Measurements from ENCODE around the gene ONECUT2.

GRCh38 chr18:57533006-57533867 lies 98.1 kb downstream of the ONECUT2 start:
- TF ChIP-seq POLR2A (IDR thresholded peaks at IDR 0.05) (no peak), CTCF (IDR thresholded peaks at IDR 0.05) (no peak)

Data from testis (tissue), 2 donors.